Activated naive CD8-positive, alpha-beta T cell (primary cell): ENCODE data around the gene SPATA24.
"Not testable (repeated sequence)": the region's sequence is repeated elsewhere in the genome, so short reads cannot be mapped to it uniquely, and the experiment has no call there.

Source experiments
- H3K27ac Mint-ChIP-seq: one replicate; pipeline ENCODE4 v1.8.0; 2021; ENCODE audit warnings: mixed read lengths
- H3K27me3 Mint-ChIP-seq: one replicate; pipeline ENCODE4 v1.8.0; 2021; ENCODE audit warnings: mixed read lengths
- H3K36me3 Mint-ChIP-seq: one replicate; pipeline ENCODE4 v1.8.0; 2021; ENCODE audit warnings: mixed read lengths
- H3K4me1 Mint-ChIP-seq: one replicate; pipeline ENCODE4 v1.8.0; 2021; ENCODE audit warnings: low read depth, mixed read lengths
- H3K4me3 Mint-ChIP-seq: one replicate; pipeline ENCODE4 v1.8.0; 2021; ENCODE audit warnings: mild to moderate bottlenecking, mixed read lengths
- H3K9me3 Mint-ChIP-seq: one replicate; pipeline ENCODE4 v1.8.0; 2021; ENCODE audit warnings: low read depth, mixed read lengths

SPATA24 gene

DNA sequence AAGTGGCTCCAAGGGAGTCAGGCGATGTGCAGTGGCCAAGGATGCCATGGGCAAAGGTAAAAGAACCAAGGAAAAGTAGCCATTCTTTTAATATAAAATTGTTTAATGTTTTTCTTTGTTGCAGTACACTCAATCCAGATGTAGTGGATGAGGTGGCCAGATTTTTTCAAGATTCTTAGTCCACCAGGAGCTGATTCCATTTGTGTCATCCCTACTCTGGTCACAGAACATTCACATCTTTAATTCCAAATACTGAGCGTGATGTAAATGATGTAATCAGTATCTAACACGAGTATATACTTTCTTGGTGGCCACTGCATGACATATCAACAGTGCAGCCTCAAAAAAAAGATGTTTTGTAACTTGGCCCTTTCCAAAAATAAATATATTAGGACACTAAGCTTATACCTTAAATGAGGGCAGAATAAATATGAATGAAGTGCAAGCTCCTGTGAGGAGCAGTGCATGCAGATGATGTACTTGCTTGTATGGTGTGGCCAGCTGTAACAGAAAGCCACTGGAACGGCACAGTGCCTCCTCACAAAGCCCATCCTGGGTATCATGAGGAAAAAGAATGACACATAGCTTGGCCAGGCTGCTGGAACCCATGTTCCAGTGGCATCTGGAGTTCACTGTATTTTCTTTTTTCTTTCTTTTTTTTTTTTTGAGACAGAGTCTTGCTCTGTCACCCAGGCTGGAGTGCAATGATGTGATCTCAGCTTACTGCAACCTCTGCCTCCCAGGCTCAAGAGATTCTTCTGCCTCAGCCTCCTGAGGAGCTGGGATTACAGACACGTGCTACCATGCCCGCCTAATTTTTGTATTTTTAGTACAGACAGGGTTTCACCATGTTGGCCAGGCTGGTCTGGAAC, 6.5 kb upstream of the SPATA24 start:
- Mint-ChIP-seq H3K4me3 (no peak overlapping the region), H3K4me1 (peaks cover 22% of the 10 kb centered on the region), H3K27me3 (no peaks in the 10 kb centered on the region), H3K36me3 (peaks cover 22% of the 10 kb centered on the region), H3K9me3 (no peaks in the 10 kb centered on the region), H3K27ac (no peak overlapping the region)

DNA sequence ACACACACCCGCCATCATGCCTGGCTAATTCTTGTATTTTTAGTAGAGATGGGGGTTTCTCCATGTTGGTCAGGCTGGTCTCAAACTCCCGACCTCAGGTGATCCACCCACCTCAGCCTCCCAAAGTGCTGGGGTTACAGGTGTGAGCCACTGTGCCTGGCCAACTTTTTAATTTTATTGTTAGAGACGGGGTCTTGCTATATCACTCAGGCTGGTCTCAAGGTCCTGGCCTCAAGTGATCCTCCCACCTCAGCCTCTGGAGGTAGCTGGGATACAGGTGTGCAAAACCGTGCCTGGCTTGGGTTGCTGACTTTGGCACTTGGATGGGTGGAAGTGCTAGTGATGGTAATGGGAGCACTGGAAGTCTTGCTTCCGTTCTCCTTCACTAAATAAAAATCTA, 5.2 kb upstream of the SPATA24 start:
- not testable (repeated sequence) for H3K27ac Mint-ChIP-seq

GRCh38 chr5:139408191-139408590, 4.3 kb upstream of the SPATA24 start:
- H3K9me3 Mint-ChIP-seq, result no peaks in the 10 kb centered on the region
- H3K4me1 Mint-ChIP-seq, result peaks cover 19% of the 10 kb centered on the region
- no peak overlapping the region for H3K4me3 Mint-ChIP-seq
- peaks cover 14% of the 10 kb centered on the region for H3K36me3 Mint-ChIP-seq
- no peaks in the 10 kb centered on the region for H3K27me3 Mint-ChIP-seq
- H3K27ac Mint-ChIP-seq, result no peak overlapping the region

More for the DNA sequence above, 5.2 kb upstream of the SPATA24 start:
- H3K4me3 Mint-ChIP-seq, H3K9me3 Mint-ChIP-seq, H3K27me3 Mint-ChIP-seq: not testable (repeated sequence)
- Mint-ChIP-seq H3K36me3 (peaks cover 19% of the 10 kb centered on the region), H3K4me1 (peaks cover 17% of the 10 kb centered on the region)

DNA sequence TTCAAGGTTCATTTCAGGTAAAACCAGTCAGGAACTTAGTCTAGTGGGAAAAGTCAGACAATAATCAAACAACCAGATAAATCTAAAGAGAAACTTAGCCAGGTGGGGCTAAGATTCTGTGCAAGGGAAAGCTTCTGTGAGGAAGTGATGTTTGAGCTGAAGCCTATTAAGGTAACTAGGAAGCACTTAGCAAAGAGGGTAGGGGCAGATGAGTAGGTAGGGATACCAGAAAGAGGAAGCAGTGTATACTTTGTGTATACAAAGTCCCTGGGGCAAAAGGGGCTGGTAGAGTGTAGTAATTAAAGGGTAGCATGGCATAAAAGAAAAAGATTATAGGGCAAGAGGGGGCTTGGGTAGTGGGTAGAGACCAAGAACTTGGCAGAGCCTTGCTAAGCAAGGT, 3.6 kb upstream of the SPATA24 start:
- H3K36me3 Mint-ChIP-seq, result peaks cover 11% of the 10 kb centered on the region
- no peak overlapping the region for H3K4me3 Mint-ChIP-seq
- no peaks in the 10 kb centered on the region for H3K9me3 Mint-ChIP-seq
- H3K4me1 Mint-ChIP-seq, result peaks cover 26% of the 10 kb centered on the region
- no peak overlapping the region for H3K27ac Mint-ChIP-seq
- H3K27me3 Mint-ChIP-seq, result no peaks in the 10 kb centered on the region

- Mint-ChIP-seq H3K27me3 (no peaks in the 10 kb centered on the region), H3K9me3 (no peaks in the 10 kb centered on the region), H3K36me3 (peaks cover 10% of the 10 kb centered on the region), H3K4me1 (peaks cover 29% of the 10 kb centered on the region), H3K4me3 (no peak overlapping the region), H3K27ac (no peak overlapping the region)
Measured at GRCh38 chr5:139406963-139407362, 3.1 kb upstream of the SPATA24 start.

- Mint-ChIP-seq H3K4me1 (peaks cover 29% of the 10 kb centered on the region), H3K4me3 (peak overlapping the region; percentile 96), H3K27me3 (no peaks in the 10 kb centered on the region), H3K9me3 (no peaks in the 10 kb centered on the region), H3K27ac (peak overlapping the region; percentile 100), H3K36me3 (no peaks in the 10 kb centered on the region)
Measured at GRCh38 chr5:139404484-139404840, 573 bp upstream of the SPATA24 start.

GRCh38 chr5:139403418-139403786, 487 bp downstream of the SPATA24 start:
- Mint-ChIP-seq H3K9me3 (no peaks in the 10 kb centered on the region), H3K36me3 (no peaks in the 10 kb centered on the region), H3K27me3 (no peaks in the 10 kb centered on the region), H3K27ac (peak overlapping the region; percentile 100), H3K4me1 (peaks cover 29% of the 10 kb centered on the region), H3K4me3 (peak overlapping the region; percentile 96)

- no peaks in the 10 kb centered on the region for H3K9me3 Mint-ChIP-seq
- H3K4me1 Mint-ChIP-seq, result peaks cover 29% of the 10 kb centered on the region
- no peaks in the 10 kb centered on the region for H3K36me3 Mint-ChIP-seq
- H3K27me3 Mint-ChIP-seq, result no peaks in the 10 kb centered on the region
- peak overlapping the region; percentile 96 for H3K4me3 Mint-ChIP-seq
- H3K27ac Mint-ChIP-seq, result peak overlapping the region; percentile 100
Measured at GRCh38 chr5:139402561-139403158, 1.2 kb downstream of the SPATA24 start.

DNA sequence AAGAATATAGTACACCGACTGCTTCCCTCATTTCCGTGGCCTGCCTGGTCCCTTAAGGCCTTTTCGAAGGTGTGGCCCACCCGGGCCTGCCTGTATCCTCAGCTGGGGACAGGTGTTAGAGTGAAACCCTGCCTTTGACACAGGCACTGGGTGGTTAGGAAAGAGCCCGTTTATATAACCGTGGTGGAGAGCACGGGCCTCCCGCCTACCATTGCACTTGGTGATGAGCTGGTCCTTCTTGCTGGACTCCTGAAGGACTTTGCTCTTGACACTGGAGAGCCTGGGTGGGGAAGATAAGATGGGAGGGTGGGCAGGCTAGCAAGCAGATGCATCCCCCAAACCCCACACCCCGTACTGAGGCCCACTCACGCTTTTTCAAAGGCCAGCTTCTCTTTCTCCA, 2.3 kb downstream of the SPATA24 start:
- no peaks in the 10 kb centered on the region for H3K27me3 Mint-ChIP-seq
- H3K27ac Mint-ChIP-seq, result no peak overlapping the region
- peaks cover 24% of the 10 kb centered on the region for H3K4me1 Mint-ChIP-seq
- no peak overlapping the region for H3K4me3 Mint-ChIP-seq
- no peaks in the 10 kb centered on the region for H3K36me3 Mint-ChIP-seq
- H3K9me3 Mint-ChIP-seq, result no peaks in the 10 kb centered on the region

GRCh38 chr5:139399501-139400121, 4.3 kb downstream of the SPATA24 start:
- H3K4me1 Mint-ChIP-seq, result peaks cover 23% of the 10 kb centered on the region
- no peaks in the 10 kb centered on the region for H3K9me3 Mint-ChIP-seq
- no peak overlapping the region for H3K27ac Mint-ChIP-seq
- H3K4me3 Mint-ChIP-seq, result no peak overlapping the region
- no peaks in the 10 kb centered on the region for H3K27me3 Mint-ChIP-seq
- H3K36me3 Mint-ChIP-seq, result peaks cover 3% of the 10 kb centered on the region

GRCh38 chr5:139397921-139398320, 6.0 kb downstream of the SPATA24 start:
- Mint-ChIP-seq H3K27ac (no peak overlapping the region), H3K27me3 (no peaks in the 10 kb centered on the region), H3K36me3 (peaks cover 3% of the 10 kb centered on the region), H3K4me1 (peaks cover 11% of the 10 kb centered on the region), H3K4me3 (no peak overlapping the region), H3K9me3 (no peaks in the 10 kb centered on the region)

DNA sequence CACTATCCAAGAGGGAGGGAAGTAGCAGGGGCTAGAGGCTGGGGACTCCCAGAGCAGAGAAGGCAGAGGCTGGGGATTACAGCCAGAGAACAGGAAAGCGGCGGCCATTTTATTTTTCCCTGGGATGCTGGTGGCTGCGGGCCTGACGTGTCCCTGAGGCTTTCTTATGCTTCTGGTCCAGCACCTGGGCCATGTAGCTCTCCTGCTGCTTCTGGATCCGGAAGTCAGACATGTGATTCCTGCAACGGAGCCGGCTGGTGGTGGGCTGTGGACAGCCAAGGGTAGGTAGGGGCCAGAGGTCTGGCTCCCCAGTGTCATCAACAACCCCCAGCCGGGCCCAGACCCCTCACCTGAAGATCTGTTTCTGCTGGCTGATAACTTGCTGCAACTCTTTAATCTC, 7.2 kb downstream of the SPATA24 start:
- Mint-ChIP-seq H3K9me3 (no peaks in the 10 kb centered on the region), H3K27me3 (no peaks in the 10 kb centered on the region), H3K4me3 (no peak overlapping the region), H3K36me3 (peaks cover 3% of the 10 kb centered on the region), H3K4me1 (peaks cover 9% of the 10 kb centered on the region), H3K27ac (no peak overlapping the region)

DNA sequence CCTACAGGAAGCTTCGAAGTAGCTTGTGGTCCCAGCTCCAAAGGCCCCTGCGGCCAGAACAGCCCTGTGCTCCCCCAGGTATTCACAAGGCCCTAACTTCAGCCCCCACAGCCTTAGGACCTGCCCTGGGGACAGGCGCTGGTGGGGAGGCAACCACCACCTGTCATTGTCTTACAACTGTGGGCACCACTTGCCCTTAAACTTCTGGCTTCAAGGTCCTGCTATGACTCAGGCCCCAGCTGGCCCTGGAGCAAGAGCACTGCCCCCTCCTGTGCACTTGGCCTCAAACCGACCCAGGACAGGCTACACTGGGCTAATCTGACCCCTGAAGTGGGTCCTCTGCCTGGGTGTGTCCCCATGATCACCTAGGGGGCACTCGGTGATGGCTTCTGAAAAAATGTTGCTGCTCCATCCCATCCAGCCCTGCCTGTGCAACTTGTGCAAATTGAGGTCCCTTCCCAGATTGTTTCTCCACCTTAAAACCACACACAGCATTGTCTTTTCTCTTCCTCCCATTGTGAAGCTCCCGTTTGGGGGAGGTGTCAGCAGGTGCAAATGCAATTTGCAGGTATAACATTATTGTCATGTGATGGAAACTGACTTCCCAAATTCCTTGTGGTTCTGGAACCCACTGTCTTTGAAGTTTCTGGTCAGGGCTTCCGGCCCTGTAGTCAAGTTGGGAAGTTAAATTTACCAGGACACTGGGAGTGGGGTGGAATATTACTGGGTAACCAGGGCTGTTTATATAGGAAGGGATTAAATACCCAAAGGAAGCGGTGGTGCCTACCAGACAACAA, 7.8 kb downstream of the SPATA24 start:
- Mint-ChIP-seq H3K27ac (no peak overlapping the region), H3K4me3 (no peak overlapping the region), H3K9me3 (no peaks in the 10 kb centered on the region)

GRCh38 chr5:139394654-139395566, 9.0 kb downstream of the SPATA24 start, which contains the start of gene PROB1:
TSS of gene PROB1 (minus strand) at chr5:139395104. CDS start at chr5:139395081, 23 bp downstream.
- Mint-ChIP-seq H3K36me3 (peaks cover 3% of the 10 kb centered on the region), H3K27me3 (no peaks in the 10 kb centered on the region), H3K4me1 (peaks cover 25% of the 10 kb centered on the region), H3K27ac (no peak within 1 kb of the TSS), H3K4me3 (peak within 1 kb of the TSS; percentile 10), H3K9me3 (no peaks in the 10 kb centered on the region)

More for the DNA sequence above, 7.8 kb downstream of the SPATA24 start:
- H3K27me3 Mint-ChIP-seq, result no peaks in the 10 kb centered on the region
- H3K36me3 Mint-ChIP-seq, result peaks cover 3% of the 10 kb centered on the region
- peaks cover 15% of the 10 kb centered on the region for H3K4me1 Mint-ChIP-seq
